ENCODE results near the gene ZHX3. TPM values are rescaled to one million over a fixed set of nuclear protein-coding genes. Genes with fewer than 3 reads are reported as not detected.

Gene ZHX3
- total RNA-seq: 9.0 and 11.3 TPM in 2 replicates

- intact Hi-C loops (cut with micrococcal nuclease): loop anchor here (1.0 to 5.0 kb wide), 7 partner anchors 12 to 301 kb away; partner anchors contain the start of genes CHD6, LPIN3, PLCG1 and TOP1
Observed at GRCh38 chr20:41317546-41318270, at the start of gene ZHX3. TSS of gene ZHX3 (minus strand) at chr20:41317731. CDS start at chr20:41204916, 112,815 bp downstream.

- intact Hi-C loops (cut with micrococcal nuclease): no loop called here
Observed at GRCh38 chr20:41367393-41367695, 49.8 kb upstream of the ZHX3 start.

GRCh38 chr20:41366546-41367392 lies 49.2 kb upstream of the ZHX3 start, which contains the start of gene EMILIN3:
TSS of gene EMILIN3 (minus strand) at chr20:41366818. CDS start at chr20:41366634, 184 bp downstream.
- intact Hi-C loops (cut with micrococcal nuclease): no loop called here

GRCh38 chr20:41365777-41366545 lies 48.4 kb upstream of the ZHX3 start:
- intact Hi-C loops (cut with micrococcal nuclease): no loop called here

- intact Hi-C loops (cut with micrococcal nuclease): no loop called here
Observed at GRCh38 chr20:41364967-41365765, 47.6 kb upstream of the ZHX3 start.

- intact Hi-C loops (cut with micrococcal nuclease): no loop called here
Observed at GRCh38 chr20:41364236-41364855, 46.8 kb upstream of the ZHX3 start.

GRCh38 chr20:41363601-41364000 lies 46.1 kb upstream of the ZHX3 start:
- intact Hi-C loops (cut with micrococcal nuclease): no loop called here

GRCh38 chr20:41362748-41363140 lies 45.2 kb upstream of the ZHX3 start:
- intact Hi-C loops (cut with micrococcal nuclease): no loop called here

- intact Hi-C loops (cut with micrococcal nuclease): no loop called here
Observed at GRCh38 chr20:41361757-41362747, 44.5 kb upstream of the ZHX3 start.

- intact Hi-C loops (cut with micrococcal nuclease): no loop called here
Observed at GRCh38 chr20:41360831-41361756, 43.6 kb upstream of the ZHX3 start.

- intact Hi-C loops (cut with micrococcal nuclease): no loop called here
Observed at GRCh38 chr20:41359541-41360011, 42.0 kb upstream of the ZHX3 start.

- intact Hi-C loops (cut with micrococcal nuclease): no loop called here
Observed at GRCh38 chr20:41358717-41359116, 41.2 kb upstream of the ZHX3 start.

GRCh38 chr20:41358230-41358629 lies 40.7 kb upstream of the ZHX3 start:
- intact Hi-C loops (cut with micrococcal nuclease): no loop called here

- intact Hi-C loops (cut with micrococcal nuclease): no loop called here
Observed at GRCh38 chr20:41357424-41358163, 40.1 kb upstream of the ZHX3 start.

GRCh38 chr20:41356951-41357350 lies 39.4 kb upstream of the ZHX3 start:
- intact Hi-C loops (cut with micrococcal nuclease): no loop called here

- intact Hi-C loops (cut with micrococcal nuclease): no loop called here
Observed at GRCh38 chr20:41355598-41356203, 38.2 kb upstream of the ZHX3 start.

GRCh38 chr20:41355192-41355591 lies 37.7 kb upstream of the ZHX3 start:
- intact Hi-C loops (cut with micrococcal nuclease): no loop called here

Data from T-helper 2 cell treated with Interferon-gamma antibody and Interleukin-4, amounts not matched to agents 100 ng/mL and 5 ng/mL, for 36 hours (primary cell).